Prostate gland (tissue), 2 donors: ENCODE data around the gene HAGH. TPM values are rescaled to one million over a fixed set of nuclear protein-coding genes. Genes with fewer than 3 reads are reported as not detected.

Experiments
- DNase-seq: peaks from one replicate; pipeline ENCODE4 v3.0.0-alpha.2; 2019; ENCODE audit warnings: low spot score
- H3K27ac ChIP-seq, 2 donors: fragments of 200-600 bp; sonication (generic); 2 replicates each; pipeline ENCODE4 v1.5.1; 2017 to 2019
- H3K27me3 ChIP-seq: fragments of 200-600 bp; sonication (generic); replicated peaks from 2 replicates; pipeline ENCODE4 v1.5.1; 2019; ENCODE audit not compliant: insufficient read depth
- H3K36me3 ChIP-seq, 2 donors: fragments of 200-600 bp; sonication (generic); 1 replicate in 1 of 2; 2 replicates in 1 of 2; pipeline versions ENCODE4 v1.5.1 to v1.8.1; 2017 to 2019
- H3K4me1 ChIP-seq: fragments of 200-600 bp; sonication (generic); replicated peaks from 2 replicates; pipeline ENCODE4 v1.5.1; 2019
- H3K4me3 ChIP-seq, 2 donors: fragments of 200-600 bp; sonication (generic); 2 replicates each; pipeline ENCODE4 v1.5.1; 2017 to 2019
- H3K9me3 ChIP-seq: fragments of 200-600 bp; sonication (generic); 2 replicates; pipeline ENCODE4 v1.5.1; 2017
- POLR2A ChIP-seq: fragments of 450-650 bp; IDR thresholded peaks from one replicate; pipeline ENCODE4 v1.6.1; 2016; ENCODE audit warnings: antibody characterized with exemption, mild to moderate bottlenecking
- POLR2AphosphoS5 ChIP-seq: sonication (generic); formaldehyde crosslinking; IDR thresholded peaks from one replicate; pipeline ENCODE4 v1.6.1; 2017; ENCODE audit warnings: antibody characterized with exemption
- WGBS: methylation state at CpG from one replicate; pipeline ENCODE4 v1.1.5; 2018; 5-methylcytosine and 5-hydroxymethylcytosine counted together
- intact Hi-C: fragments of 100-400 bp; cut with DNase I; formaldehyde crosslinking; loops from one replicate; pipeline ENCODE4 v1.14.2; 2022
- total RNA-seq, 2 donors: library from RNA; depleted of rRNA; stranded (reverse); fragments of >200 nt; gene quantifications; one replicate each; pipeline ENCODE4 v1.1.0, GENCODE V29; 2016
- TF ChIP-seq, protein P1 (sequence below), 4 experiments: fragments of 200-600 bp in 2 of 4; fragments of 450-650 bp in 2 of 4; sonication (generic) in 2 of 4; IDR thresholded peaks; 1 replicate in 3 of 4; 2 replicates in 1 of 4; pipeline ENCODE4 v1.5.1; 2016 to 2019; ENCODE audit warnings: antibody characterized with exemption in 4 of 4, mild to moderate bottlenecking in 2 of 4, moderate library complexity in 2 of 4

HAGH gene
- total RNA-seq, 2 donors from 2014 or later = 98.6 to 145 TPM

DNA sequence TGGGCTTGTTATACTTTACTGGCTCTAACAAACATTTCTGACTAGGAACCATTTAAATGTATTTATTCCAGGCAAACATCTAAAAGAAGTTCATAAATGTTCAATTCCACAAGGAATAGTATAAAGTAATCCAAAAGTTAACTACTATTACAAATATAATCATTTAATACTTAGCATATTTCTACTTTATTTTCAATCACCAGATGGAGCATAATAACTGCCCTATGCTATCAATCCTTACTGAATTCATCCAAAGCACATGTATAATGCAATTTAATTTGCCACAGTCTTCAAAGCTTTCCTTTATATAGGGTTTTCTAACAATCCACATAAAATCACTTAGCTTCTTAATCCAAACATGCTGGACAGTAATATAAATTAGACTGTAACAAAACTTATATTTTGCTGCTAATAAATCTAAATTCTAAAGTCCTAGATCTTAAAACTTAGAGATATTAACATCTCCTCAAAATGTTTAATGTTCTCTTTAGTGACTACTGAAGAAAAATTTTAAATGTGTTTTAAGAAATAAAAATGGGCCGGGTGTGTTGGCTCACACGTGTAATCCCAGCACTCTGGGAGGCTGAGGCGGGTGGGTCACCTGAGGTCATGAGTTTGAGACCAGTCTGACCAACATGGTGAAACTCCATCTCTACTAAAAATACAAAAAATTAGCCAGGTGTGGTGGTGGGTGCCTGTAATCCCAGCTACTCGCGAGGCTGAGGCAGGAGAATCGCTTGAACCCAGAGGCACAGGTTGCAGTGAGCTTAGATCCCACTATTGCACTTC lies 39.5 kb upstream of the HAGH start:
- no peaks in the 10 kb centered on the region for H3K27me3 ChIP-seq
- no peak overlapping the region for H3K4me3 ChIP-seq
- no peaks in the 10 kb centered on the region for H3K4me1 ChIP-seq
- no peak overlapping the region for H3K27ac ChIP-seq
- H3K9me3 ChIP-seq = no peaks in the 10 kb centered on the region
- DNase-seq = no peak
- 74% methylated on average over 6 of the region's 6 CpGs for WGBS
- H3K36me3 ChIP-seq = no peaks in the 10 kb centered on the region
- intact Hi-C loops = no loop called here
- no peak for TF ChIP-seq POLR2AphosphoS5
- TF ChIP-seq, protein P1, sequence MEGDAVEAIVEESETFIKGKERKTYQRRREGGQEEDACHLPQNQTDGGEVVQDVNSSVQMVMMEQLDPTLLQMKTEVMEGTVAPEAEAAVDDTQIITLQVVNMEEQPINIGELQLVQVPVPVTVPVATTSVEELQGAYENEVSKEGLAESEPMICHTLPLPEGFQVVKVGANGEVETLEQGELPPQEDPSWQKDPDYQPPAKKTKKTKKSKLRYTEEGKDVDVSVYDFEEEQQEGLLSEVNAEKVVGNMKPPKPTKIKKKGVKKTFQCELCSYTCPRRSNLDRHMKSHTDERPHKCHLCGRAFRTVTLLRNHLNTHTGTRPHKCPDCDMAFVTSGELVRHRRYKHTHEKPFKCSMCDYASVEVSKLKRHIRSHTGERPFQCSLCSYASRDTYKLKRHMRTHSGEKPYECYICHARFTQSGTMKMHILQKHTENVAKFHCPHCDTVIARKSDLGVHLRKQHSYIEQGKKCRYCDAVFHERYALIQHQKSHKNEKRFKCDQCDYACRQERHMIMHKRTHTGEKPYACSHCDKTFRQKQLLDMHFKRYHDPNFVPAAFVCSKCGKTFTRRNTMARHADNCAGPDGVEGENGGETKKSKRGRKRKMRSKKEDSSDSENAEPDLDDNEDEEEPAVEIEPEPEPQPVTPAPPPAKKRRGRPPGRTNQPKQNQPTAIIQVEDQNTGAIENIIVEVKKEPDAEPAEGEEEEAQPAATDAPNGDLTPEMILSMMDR (IDR thresholded peaks at IDR 0.05) = no peak
- TF ChIP-seq POLR2A = no peak

DNA sequence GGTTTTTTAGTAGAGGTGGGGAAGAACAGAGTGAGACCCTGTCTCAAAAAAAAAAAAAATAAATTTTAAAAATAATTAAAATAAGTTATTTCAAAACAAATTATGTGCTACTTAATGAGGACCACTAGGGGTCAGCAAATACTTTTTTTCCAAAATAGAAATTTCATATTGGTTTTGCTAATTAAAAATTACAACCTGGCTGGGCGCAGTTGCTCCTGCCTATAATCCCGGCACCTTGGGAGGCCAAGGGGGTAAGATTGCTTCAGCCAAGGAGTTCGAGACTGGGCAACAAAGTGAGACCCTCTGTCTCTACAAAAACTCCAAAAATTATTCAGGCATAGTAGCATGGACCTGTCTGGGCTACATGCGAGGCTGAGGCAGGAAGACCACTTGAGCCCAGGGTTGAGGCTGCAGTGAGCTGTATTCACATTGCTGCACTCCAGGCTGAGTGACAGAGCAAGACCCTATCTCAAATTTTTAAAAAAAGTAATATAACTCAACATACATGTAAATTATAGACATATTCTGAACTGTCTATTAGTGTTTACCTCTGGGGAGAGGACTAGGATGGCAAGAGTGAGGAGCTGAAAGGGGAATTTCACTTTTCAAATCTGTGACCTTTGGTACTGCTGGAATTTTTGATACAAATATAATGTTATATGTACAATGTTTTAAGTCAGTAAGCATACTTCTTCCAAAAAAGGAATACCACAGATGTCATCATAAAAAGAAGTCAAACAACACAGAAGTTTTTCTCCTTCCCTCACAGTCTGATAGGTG lies 37.2 kb upstream of the HAGH start:
- H3K4me1 ChIP-seq = no peaks in the 10 kb centered on the region
- H3K9me3 ChIP-seq = no peaks in the 10 kb centered on the region
- no peaks in the 10 kb centered on the region for H3K36me3 ChIP-seq
- intact Hi-C loops = loop anchor here (5.0 kb wide), 1 partner anchor 63 kb away; no protein-coding TSS in a partner anchor
- 15% methylated on average over 4 of the region's 4 CpGs for WGBS
- no peak overlapping the region for H3K4me3 ChIP-seq
- DNase-seq = no peak
- TF ChIP-seq POLR2A = no peak
- TF ChIP-seq, protein P1 (IDR thresholded peaks at IDR 0.05) = peak; percentile 15 to 75 (median 48)
- no peak overlapping the region for H3K27ac ChIP-seq
- no peaks in the 10 kb centered on the region for H3K27me3 ChIP-seq

DNA sequence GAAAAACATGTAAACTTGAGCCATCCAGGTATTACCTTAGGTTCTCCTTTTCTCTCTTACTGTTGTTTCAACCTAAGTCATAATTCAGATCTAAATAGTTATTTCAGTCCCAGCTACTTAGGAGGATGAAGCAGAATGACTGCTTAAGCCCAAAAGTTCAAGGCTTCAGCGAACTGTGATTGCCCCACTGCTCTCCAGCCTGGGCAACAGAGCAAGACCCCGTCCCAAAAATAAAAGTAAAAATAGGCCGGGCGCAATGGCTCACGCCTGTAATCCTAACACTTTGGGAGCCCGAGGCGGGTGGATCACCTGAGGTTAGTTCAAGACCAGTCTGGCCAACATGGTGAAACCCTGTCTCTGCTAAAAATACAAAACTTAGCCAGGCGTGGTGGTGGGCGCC lies 35.8 kb upstream of the HAGH start:
- Histone ChIP-seq H3K27me3 (no peaks in the 10 kb centered on the region), H3K36me3 (no peaks in the 10 kb centered on the region), H3K4me3 (no peak overlapping the region), H3K4me1 (no peaks in the 10 kb centered on the region), H3K27ac (no peak overlapping the region), H3K9me3 (no peaks in the 10 kb centered on the region)
- intact Hi-C loops = loop anchor here (5.0 kb wide), 1 partner anchor 65 kb away; no protein-coding TSS in a partner anchor
- no peak for DNase-seq
- 82% methylated on average over 9 of the region's 9 CpGs for WGBS
- TF ChIP-seq POLR2A (no peak), POLR2AphosphoS5 (no peak)
- TF ChIP-seq, protein P1 (IDR thresholded peaks at IDR 0.05) = no peak

DNA sequence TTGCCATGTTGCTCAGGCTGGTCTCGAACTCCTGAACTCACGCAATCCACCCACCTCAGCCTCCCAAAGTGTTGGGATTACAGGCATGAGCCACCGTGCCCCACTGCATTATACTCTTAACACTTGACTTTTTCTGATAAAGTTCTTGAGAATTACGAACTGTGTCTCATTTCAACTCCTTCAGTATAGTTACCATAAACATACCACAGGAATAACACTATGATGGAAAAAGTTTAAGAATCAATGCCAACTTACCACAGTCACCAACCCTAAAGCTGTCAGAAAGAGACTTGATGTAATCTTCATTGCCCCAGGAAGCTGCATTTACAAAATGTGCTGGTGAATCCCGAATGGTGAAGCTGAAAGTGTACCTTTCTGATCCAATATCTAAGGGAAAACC lies 35.1 kb upstream of the HAGH start:
- Histone ChIP-seq H3K36me3 (no peaks in the 10 kb centered on the region), H3K4me3 (no peak overlapping the region), H3K27ac (no peak overlapping the region), H3K4me1 (no peaks in the 10 kb centered on the region), H3K9me3 (no peaks in the 10 kb centered on the region), H3K27me3 (no peaks in the 10 kb centered on the region)
- no peak for DNase-seq
- 76% methylated on average over 5 of the region's 5 CpGs for WGBS
- TF ChIP-seq, protein P1 (IDR thresholded peaks at IDR 0.05) = no peak
- TF ChIP-seq POLR2A = no peak
- no peak for TF ChIP-seq POLR2AphosphoS5
- intact Hi-C loops = loop anchor here (5.0 kb wide), 1 partner anchor 66 kb away; no protein-coding TSS in a partner anchor
